Measurements from ENCODE around the gene CHN2.

The CHN2 gene

DNA sequence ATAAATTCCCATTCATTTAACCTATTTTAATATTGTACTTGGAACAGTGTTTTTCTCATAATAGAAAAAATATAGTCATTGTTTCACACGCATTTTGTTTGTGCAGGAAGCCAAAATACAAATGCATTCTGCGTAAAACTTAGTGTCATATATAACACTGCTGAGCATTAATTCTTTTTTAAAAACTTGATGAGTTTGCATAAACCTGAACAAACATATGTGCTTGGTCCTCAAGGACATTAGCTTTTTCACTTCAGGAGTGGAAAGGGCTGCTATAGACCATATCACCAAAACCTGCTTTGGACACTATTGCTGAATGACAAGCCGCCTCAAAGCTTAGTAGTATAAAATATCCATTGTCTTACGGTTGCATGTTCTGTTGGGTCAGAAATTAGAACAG lies 267.4 kb downstream of the CHN2 start:
- ChIA-PET POLR2A (no interaction called here), CTCF (no interaction called here)
- DNase-seq (ENCODE audit: extremely low spot score): no peak
- TF ChIP-seq TARDBP (IDR thresholded peaks at IDR 0.05) (no peak), FOXA1 (IDR thresholded peaks at IDR 0.05) (no peak), L3MBTL2 (conservative IDR thresholded peaks at IDR 0.05) (no peak), ARNT (IDR thresholded peaks at IDR 0.05) (no peak), SUZ12 (IDR thresholded peaks at IDR 0.05) (no peak), CTBP1 (IDR thresholded peaks at IDR 0.05; ENCODE audit: borderline replicate concordance) (no peak), ZNF384 (IDR thresholded peaks at IDR 0.05) (no peak), BHLHE40 (IDR thresholded peaks at IDR 0.05; ENCODE audit: borderline replicate concordance) (no peak), SP1 (IDR thresholded peaks at IDR 0.05) (no peak), FOXK2 (IDR thresholded peaks at IDR 0.05) (no peak), LEF1 (IDR thresholded peaks at IDR 0.05; ENCODE audit: borderline replicate concordance) (no peak), PKNOX1 (IDR thresholded peaks at IDR 0.05) (no peak), NFRKB (IDR thresholded peaks at IDR 0.05) (no peak), FOXM1 (IDR thresholded peaks at IDR 0.05; ENCODE audit: borderline replicate concordance) (no peak)

DNA sequence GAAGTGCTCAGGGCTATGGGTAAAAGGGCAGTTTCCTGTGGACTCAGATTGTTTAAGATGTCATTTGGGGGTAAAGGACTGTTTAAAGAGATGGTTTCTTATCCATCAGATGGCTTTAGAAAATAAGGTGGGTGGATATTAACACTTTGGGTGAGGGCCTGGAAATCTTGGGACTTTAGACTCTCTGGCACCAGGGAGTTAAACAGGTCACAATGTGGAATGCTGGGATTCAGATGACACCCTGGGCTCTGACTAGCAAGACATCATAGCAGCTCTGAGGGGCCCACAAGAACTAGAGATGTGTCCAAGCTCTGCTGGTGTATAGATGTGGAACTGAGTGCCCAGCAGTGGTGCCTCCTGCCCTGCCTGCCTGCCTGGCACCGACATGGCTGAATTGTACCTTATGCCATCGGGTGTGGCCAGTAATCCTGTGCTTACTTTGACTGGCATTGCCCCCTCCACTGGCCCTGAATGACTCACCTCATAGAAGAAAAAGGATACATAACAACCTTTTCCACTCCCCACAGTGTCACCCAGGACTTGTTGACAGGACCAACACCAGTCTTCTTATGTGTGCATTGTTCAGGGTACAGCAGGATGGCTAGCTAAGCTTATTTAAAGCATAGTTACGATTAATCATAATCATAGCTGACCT lies 269.1 kb downstream of the CHN2 start:
- no peak for DNase-seq (ENCODE audit: extremely low spot score)
- POLR2A ChIA-PET: no interaction called here
- CTCF ChIA-PET: no interaction called here
- no peak for TF ChIP-seq L3MBTL2 (conservative IDR thresholded peaks at IDR 0.05)
- no peak for TF ChIP-seq ZNF384 (IDR thresholded peaks at IDR 0.05)
- no peak for TF ChIP-seq FOXK2 (IDR thresholded peaks at IDR 0.05)
- TF ChIP-seq LEF1 (IDR thresholded peaks at IDR 0.05; ENCODE audit: borderline replicate concordance): no peak
- TF ChIP-seq TARDBP (IDR thresholded peaks at IDR 0.05): no peak
- TF ChIP-seq FOXA1 (IDR thresholded peaks at IDR 0.05): no peak
- no peak for TF ChIP-seq ARNT (IDR thresholded peaks at IDR 0.05)
- TF ChIP-seq PKNOX1 (IDR thresholded peaks at IDR 0.05): no peak
- TF ChIP-seq ELF4 (IDR thresholded peaks at IDR 0.05): no peak
- TF ChIP-seq NFRKB (IDR thresholded peaks at IDR 0.05): no peak
- TF ChIP-seq HDGF (IDR thresholded peaks at IDR 0.05; ENCODE audit: borderline replicate concordance): no peak
- no peak for TF ChIP-seq BHLHE40 (IDR thresholded peaks at IDR 0.05; ENCODE audit: borderline replicate concordance)
- TF ChIP-seq CTBP1 (IDR thresholded peaks at IDR 0.05; ENCODE audit: borderline replicate concordance): no peak
- no peak for TF ChIP-seq SP1 (IDR thresholded peaks at IDR 0.05)
- TF ChIP-seq SUZ12 (IDR thresholded peaks at IDR 0.05): no peak
- TF ChIP-seq FOXM1 (IDR thresholded peaks at IDR 0.05; ENCODE audit: borderline replicate concordance): no peak

DNA sequence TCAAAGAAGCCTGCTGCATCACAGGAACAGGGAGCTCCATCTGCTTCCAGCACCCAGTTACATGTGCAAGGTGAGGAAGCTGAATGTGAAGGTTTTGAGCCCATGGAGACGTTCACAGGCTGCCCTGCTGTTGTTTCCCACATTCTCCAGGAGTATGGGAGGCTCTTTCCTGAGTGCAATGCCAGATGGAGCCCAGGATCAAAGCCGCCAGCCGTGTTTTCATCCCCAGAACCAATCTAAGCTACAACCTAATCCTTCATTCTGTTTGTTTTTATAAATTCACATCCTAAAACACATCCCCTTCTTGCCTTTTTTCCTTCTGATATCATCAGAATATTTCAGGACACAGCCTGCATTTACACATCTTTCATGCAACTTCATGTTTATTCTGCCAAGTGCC lies 270.2 kb downstream of the CHN2 start:
- ChIA-PET POLR2A (no interaction called here), CTCF (interaction anchor here (0.6 to 1.2 kb wide), 3 partner anchors 17 to 546 kb away, joined by 3 to 4 read pairs (median 4); no protein-coding TSS in a partner anchor)
- TF ChIP-seq ARNT (IDR thresholded peaks at IDR 0.05): no peak
- no peak for TF ChIP-seq FOXM1 (IDR thresholded peaks at IDR 0.05; ENCODE audit: borderline replicate concordance)
- TF ChIP-seq LEF1 (IDR thresholded peaks at IDR 0.05; ENCODE audit: borderline replicate concordance): no peak
- no peak for TF ChIP-seq SP1 (IDR thresholded peaks at IDR 0.05)
- TF ChIP-seq FOXK2 (IDR thresholded peaks at IDR 0.05): no peak
- no peak for TF ChIP-seq BHLHE40 (IDR thresholded peaks at IDR 0.05; ENCODE audit: borderline replicate concordance)
- no peak for TF ChIP-seq PKNOX1 (IDR thresholded peaks at IDR 0.05)
- TF ChIP-seq TARDBP (IDR thresholded peaks at IDR 0.05): no peak
- TF ChIP-seq ELF4 (IDR thresholded peaks at IDR 0.05): no peak
- TF ChIP-seq L3MBTL2 (conservative IDR thresholded peaks at IDR 0.05): no peak
- DNase-seq (ENCODE audit: extremely low spot score): no peak

GRCh38 chr7:29467193-29467926 lies 272.8 kb downstream of the CHN2 start:
- TF ChIP-seq NFRKB (IDR thresholded peaks at IDR 0.05): no peak
- TF ChIP-seq BHLHE40 (IDR thresholded peaks at IDR 0.05; ENCODE audit: borderline replicate concordance): no peak
- TF ChIP-seq ZNF384 (IDR thresholded peaks at IDR 0.05): no peak
- TF ChIP-seq TARDBP (IDR thresholded peaks at IDR 0.05): no peak
- TF ChIP-seq ELF4 (IDR thresholded peaks at IDR 0.05): no peak
- no peak for TF ChIP-seq SUZ12 (IDR thresholded peaks at IDR 0.05)
- TF ChIP-seq L3MBTL2 (conservative IDR thresholded peaks at IDR 0.05): no peak
- TF ChIP-seq LEF1 (IDR thresholded peaks at IDR 0.05; ENCODE audit: borderline replicate concordance): no peak
- TF ChIP-seq FOXA1 (IDR thresholded peaks at IDR 0.05): no peak
- no peak for TF ChIP-seq FOXM1 (IDR thresholded peaks at IDR 0.05; ENCODE audit: borderline replicate concordance)
- no peak for TF ChIP-seq CTBP1 (IDR thresholded peaks at IDR 0.05; ENCODE audit: borderline replicate concordance)
- ChIA-PET POLR2A (no interaction called here), CTCF (no interaction called here)
- no peak for DNase-seq (ENCODE audit: extremely low spot score)

- CTCF ChIA-PET: no interaction called here
- no peak for TF ChIP-seq ZNF384 (IDR thresholded peaks at IDR 0.05)
- DNase-seq (ENCODE audit: extremely low spot score): no peak
- POLR2A ChIA-PET: no interaction called here
Observed at GRCh38 chr7:29468196-29468595, 273.6 kb downstream of the CHN2 start.

DNA sequence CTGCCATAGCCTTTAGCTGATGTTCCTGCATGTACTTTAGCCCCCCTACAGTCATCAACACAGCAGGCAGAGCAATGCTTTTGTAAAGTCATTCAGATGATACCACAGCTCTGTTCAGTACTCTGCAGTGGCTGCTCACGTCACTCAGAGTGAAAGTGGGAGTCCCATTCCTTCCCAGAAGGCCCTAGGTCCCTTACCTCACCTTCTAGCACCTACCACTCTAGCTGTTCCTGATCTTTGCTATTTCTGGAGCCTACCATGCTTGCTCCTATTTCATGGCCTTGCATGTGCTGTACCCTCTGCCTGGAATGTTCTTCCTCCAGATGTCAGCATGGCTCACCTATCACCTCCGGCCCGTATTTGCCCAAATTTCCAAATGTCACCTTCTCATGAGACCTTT lies 274.7 kb downstream of the CHN2 start:
- ChIA-PET POLR2A (no interaction called here), CTCF (no interaction called here)
- DNase-seq (ENCODE audit: extremely low spot score): no peak
- TF ChIP-seq FOXK2 (IDR thresholded peaks at IDR 0.05) (no peak), HDGF (IDR thresholded peaks at IDR 0.05; ENCODE audit: borderline replicate concordance) (no peak), ELF4 (IDR thresholded peaks at IDR 0.05) (no peak), SUZ12 (IDR thresholded peaks at IDR 0.05) (no peak), SP1 (IDR thresholded peaks at IDR 0.05) (no peak)
